Stromal cell of bone marrow (primary cell): ENCODE measurements around the gene HMGCS2.
"Not testable (repeated sequence)": the region's sequence is repeated elsewhere in the genome, so short reads cannot be mapped to it uniquely, and the experiment has no call there.

Experiments used
- DNase-seq: peaks from one replicate; pipeline ENCODE4 v3.0.0-alpha.2; 2012; ENCODE audit warnings: low read depth

HMGCS2 gene

GRCh38 chr1:119790451-119791198 lies 21.9 kb upstream of the HMGCS2 start:
- DNase-seq = no peak

- peak; percentile 27 for DNase-seq
These were observed 19.1 kb upstream of the HMGCS2 start for GRCh38 chr1:119787776-119788175.

- DNase-seq = not testable (repeated sequence)
These were observed 17.9 kb upstream of the HMGCS2 start for GRCh38 chr1:119786473-119787050.

GRCh38 chr1:119786046-119786445 lies 17.3 kb upstream of the HMGCS2 start:
- DNase-seq = not testable (repeated sequence)

GRCh38 chr1:119784191-119784781 lies 15.6 kb upstream of the HMGCS2 start:
- DNase-seq = peak; percentile 39

- no peak for DNase-seq
These were observed 14.9 kb upstream of the HMGCS2 start for GRCh38 chr1:119783354-119784185.

GRCh38 chr1:119782631-119783325 lies 14.1 kb upstream of the HMGCS2 start:
- no peak for DNase-seq

- DNase-seq = no peak
These were observed 12.9 kb upstream of the HMGCS2 start for GRCh38 chr1:119781434-119782210.

- no peak for DNase-seq
These were observed 11.2 kb upstream of the HMGCS2 start for GRCh38 chr1:119779869-119780356.

- DNase-seq = no peak
These were observed 10.3 kb upstream of the HMGCS2 start for GRCh38 chr1:119778886-119779560.

- no peak for DNase-seq
These were observed 9.7 kb upstream of the HMGCS2 start for GRCh38 chr1:119778359-119778758.

- no peak for DNase-seq
These were observed 6.2 kb upstream of the HMGCS2 start for GRCh38 chr1:119774746-119775490.

- DNase-seq = no peak
These were observed 5.1 kb upstream of the HMGCS2 start for GRCh38 chr1:119773711-119774241.

GRCh38 chr1:119772298-119772697 lies 3.6 kb upstream of the HMGCS2 start:
- no peak for DNase-seq

- DNase-seq = no peak
These were observed 3.1 kb upstream of the HMGCS2 start for GRCh38 chr1:119771770-119772169.

- no peak for DNase-seq
These were observed 2.3 kb upstream of the HMGCS2 start for GRCh38 chr1:119771016-119771415.

- DNase-seq = no peak
These were observed 1.2 kb downstream of the HMGCS2 start for GRCh38 chr1:119767486-119767885.

GRCh38 chr1:119766374-119766794 lies 2.3 kb downstream of the HMGCS2 start:
- DNase-seq = no peak

- DNase-seq = no peak
These were observed 4.5 kb downstream of the HMGCS2 start for GRCh38 chr1:119764220-119764619.
